ENCODE data around the gene NHEJ1. TPM values are rescaled to one million over a fixed set of nuclear protein-coding genes. Genes with fewer than 3 reads are reported as not detected.

Gene NHEJ1
- total RNA-seq, 2 experiments from 2014 or later = 14.4 to 19.4 TPM

GRCh38 chr2:219028141-219028540 lies 132.5 kb downstream of the NHEJ1 start:
- Mint-ChIP-seq H3K4me3 (no peak overlapping the region), H3K36me3 (no peaks in the 10 kb centered on the region), H3K9me3 (ENCODE audit: low read depth) (no peaks in the 10 kb centered on the region), H3K27ac (no peak overlapping the region), H3K27me3 (peaks cover 11% of the 10 kb centered on the region), H3K4me1 (no peaks in the 10 kb centered on the region)
- DNase-seq = no peak
- CTCF ChIA-PET = interaction anchor here (1.3 to 6.7 kb wide), 5 partner anchors 9 to 125 kb away, joined by 3 to 69 read pairs (median 31); no protein-coding TSS in a partner anchor
- no peak for ATAC-seq

- Mint-ChIP-seq H3K9me3 (ENCODE audit: low read depth) (no peaks in the 10 kb centered on the region), H3K36me3 (no peaks in the 10 kb centered on the region), H3K4me1 (no peaks in the 10 kb centered on the region), H3K27me3 (peaks cover 7% of the 10 kb centered on the region), H3K27ac (no peak overlapping the region), H3K4me3 (no peak overlapping the region)
- DNase-seq (no peak), ATAC-seq (no peak)
- CTCF ChIA-PET = interaction anchor here (0.7 to 6.7 kb wide), 5 partner anchors 8 to 267 kb away, joined by 3 to 69 read pairs (median 4); no protein-coding TSS in a partner anchor
Measured at GRCh38 chr2:219027511-219028055, 133.0 kb downstream of the NHEJ1 start.

GRCh38 chr2:219026946-219027345 lies 133.7 kb downstream of the NHEJ1 start:
- no peaks in the 10 kb centered on the region for H3K9me3 Mint-ChIP-seq (ENCODE audit: low read depth)
- CTCF ChIA-PET = interaction anchor here (0.7 to 6.7 kb wide), 5 partner anchors 77 to 268 kb away, joined by 3 to 69 read pairs (median 3); no protein-coding TSS in a partner anchor
- H3K27ac Mint-ChIP-seq = peak overlapping the region; percentile 1
- no peak for ATAC-seq
- peaks cover 2% of the 10 kb centered on the region for H3K27me3 Mint-ChIP-seq
- DNase-seq = no peak
- H3K4me3 Mint-ChIP-seq = no peak overlapping the region
- H3K4me1 Mint-ChIP-seq = no peaks in the 10 kb centered on the region
- H3K36me3 Mint-ChIP-seq = no peaks in the 10 kb centered on the region

DNA sequence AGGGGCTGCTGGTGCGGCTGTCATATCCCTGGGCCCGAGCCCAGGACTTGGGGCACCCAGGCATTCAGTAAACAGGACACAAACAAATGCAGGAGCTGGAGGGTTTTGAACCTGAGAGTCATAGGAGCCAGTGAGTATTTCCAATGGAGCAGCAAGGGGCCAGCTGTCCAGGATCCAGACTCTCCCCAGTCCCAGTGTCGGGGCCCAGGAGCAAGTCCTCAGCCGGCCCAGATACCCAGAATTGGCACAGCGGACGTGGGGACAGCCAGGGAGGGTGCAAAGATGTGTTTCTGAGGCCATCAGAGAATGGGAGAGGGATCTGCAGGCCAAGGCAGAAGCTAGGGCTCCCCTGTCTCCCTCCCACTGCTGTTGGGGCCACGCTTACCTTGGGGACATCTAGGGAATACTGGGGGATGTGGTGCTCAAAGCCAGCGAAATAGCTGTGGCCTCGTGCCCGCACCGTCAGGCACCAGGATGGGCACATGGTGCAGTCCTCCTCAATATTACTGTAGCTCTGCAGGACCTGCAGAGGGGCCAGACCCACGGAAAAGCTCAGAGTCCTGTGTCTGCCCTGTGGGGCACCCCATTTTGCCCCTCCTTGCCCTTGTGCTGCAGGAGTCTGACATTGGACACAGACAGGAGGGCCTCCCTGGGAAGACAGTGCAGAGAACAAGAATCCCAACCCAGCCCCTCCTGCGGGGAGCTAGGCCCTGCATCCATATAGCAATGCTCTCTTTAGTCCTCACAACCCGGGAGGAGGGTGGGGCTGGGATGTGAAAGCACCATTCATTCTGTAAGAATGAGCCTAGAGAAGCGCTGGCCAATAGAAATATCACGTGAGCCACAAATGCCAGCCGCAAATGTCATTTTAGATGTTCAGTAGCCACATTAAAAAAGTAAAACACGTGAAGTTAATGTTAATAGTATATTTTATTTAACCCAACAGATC lies 134.7 kb downstream of the NHEJ1 start:
- no peak for DNase-seq
- no peak overlapping the region for H3K4me3 Mint-ChIP-seq
- H3K36me3 Mint-ChIP-seq = no peaks in the 10 kb centered on the region
- no peaks in the 10 kb centered on the region for H3K9me3 Mint-ChIP-seq (ENCODE audit: low read depth)
- no peak for ATAC-seq
- no peaks in the 10 kb centered on the region for H3K4me1 Mint-ChIP-seq
- no peak overlapping the region for H3K27ac Mint-ChIP-seq
- peaks cover 2% of the 10 kb centered on the region for H3K27me3 Mint-ChIP-seq
- CTCF ChIA-PET = interaction anchor here (1.0 to 6.7 kb wide), 6 partner anchors 9 to 134 kb away, joined by 3 to 69 read pairs (median 4); no protein-coding TSS in a partner anchor

Small RNAs within 50 kb of the gene (microRNA-seq; reads per million reads assigned to microRNA genes)
- not detected for gene MIR3131

Other genes with a start within 250 kb of the NHEJ1 start
- gene CDK5R2, start 201.1 kb downstream of the NHEJ1 start, total RNA-seq = not detected
- gene FEV, start 175.6 kb downstream of the NHEJ1 start, total RNA-seq = not detected
- not detected for gene CRYBA2, start 167.4 kb downstream of the NHEJ1 start, total RNA-seq
- not detected for gene CFAP65, start 119.3 kb downstream of the NHEJ1 start, total RNA-seq
- gene IHH, start 99.9 kb downstream of the NHEJ1 start, total RNA-seq = not detected
- 1 to 10 TPM; 2.6 to 3.2 TPM for gene SLC23A3, start 9.2 kb upstream of the NHEJ1 start, total RNA-seq
- gene CNPPD1, start 16.1 kb upstream of the NHEJ1 start, total RNA-seq = 10 to 100 TPM; 66.9 to 72.0 TPM
- 100 to 1,000 TPM in 1 of 2 experiments, 10 to 100 TPM in 1; 95.8 to 110 TPM for gene RETREG2, start 17.5 kb upstream of the NHEJ1 start, total RNA-seq
- 10 to 100 TPM; 60.2 to 60.6 TPM for gene ZFAND2B, start 46.0 kb upstream of the NHEJ1 start, total RNA-seq
- 10 to 100 TPM; 12.6 to 15.2 TPM for gene ABCB6, start 58.1 kb upstream of the NHEJ1 start, total RNA-seq
- 10 to 100 TPM; 56.6 to 60.7 TPM for gene ATG9A, start 68.8 kb upstream of the NHEJ1 start, total RNA-seq
- 100 to 1,000 TPM in 1 of 2 experiments, 10 to 100 TPM in 1; 89.4 to 105 TPM for gene ANKZF1, start 69.0 kb upstream of the NHEJ1 start, total RNA-seq
- gene GLB1L, start 84.6 kb upstream of the NHEJ1 start, total RNA-seq = 1 to 10 TPM; 4.3 to 4.9 TPM
- gene STK16, start 84.7 kb upstream of the NHEJ1 start, total RNA-seq = 10 to 100 TPM; 37.3 to 41.7 TPM
- not detected for gene TUBA4B, start 92.4 kb upstream of the NHEJ1 start, total RNA-seq
- gene TUBA4A, start 93.1 kb upstream of the NHEJ1 start, total RNA-seq = 100 to 1,000 TPM; 244 to 337 TPM
- 10 to 100 TPM; 48.2 to 49.0 TPM for gene DNAJB2, start 118.6 kb upstream of the NHEJ1 start, total RNA-seq
- gene PTPRN, start 148.6 kb upstream of the NHEJ1 start, total RNA-seq = under 1 TPM in 1 of 2 experiments, not detected in 1; 0.28 TPM
- gene RESP18, start 171.9 kb upstream of the NHEJ1 start, total RNA-seq = not detected
- gene DNPEP, start 227.1 kb upstream of the NHEJ1 start, total RNA-seq = 10 to 100 TPM; 60.3 to 64.8 TPM